ENCODE data around the gene PROCA1.

The PROCA1 gene

GRCh38 chr17:28702026-28702751, 9.5 kb downstream of the PROCA1 start:
- H3K9me2 ChIP-seq (replicated peaks; ENCODE audit: insufficient read depth, low read length): no peaks in the 10 kb centered on the region
- H3K4me2 ChIP-seq (ENCODE audit: low read depth, low read length, poor library complexity, severe bottlenecking): no peak overlapping the region
- no peak overlapping the region for H3K4me3 ChIP-seq (ENCODE audit: insufficient read depth, low read length, poor library complexity, severe bottlenecking)
- H3K9me3 ChIP-seq (ENCODE audit: insufficient read depth, low read length): no peaks in the 10 kb centered on the region
- H3K36me3 ChIP-seq (ENCODE audit: low read length): no peaks in the 10 kb centered on the region; the same call in 1 of the 2 replicates
- H3K9ac ChIP-seq (ENCODE audit: low read length): no peak overlapping the region
- H3K27ac ChIP-seq (ENCODE audit: low read depth, low read length): no peak overlapping the region
- H3K27me3 ChIP-seq (ENCODE audit: low read length): no peaks in the 10 kb centered on the region
- H2AFZ ChIP-seq (ENCODE audit: low read depth, low read length, severe bottlenecking): no peak overlapping the region
- no peaks in the 10 kb centered on the region for H3F3A ChIP-seq (ENCODE audit: insufficient read depth)
- TF ChIP-seq CTCF (IDR thresholded peaks at IDR 0.05; ENCODE audit: insufficient read depth, low read length, poor library complexity, severe bottlenecking): no peak
- no peak for TF ChIP-seq EZH2phosphoT487 (conservative IDR thresholded peaks at IDR 0.05; ENCODE audit: low read length)
- no peaks in the 10 kb centered on the region for H3K79me2 ChIP-seq (ENCODE audit: insufficient read depth, low read length)
- H4K20me1 ChIP-seq (ENCODE audit: low read depth, low read length): no peaks in the 10 kb centered on the region

GRCh38 chr17:28700830-28701492, 10.7 kb downstream of the PROCA1 start:
- H3K4me2 ChIP-seq (ENCODE audit: low read depth, low read length, poor library complexity, severe bottlenecking): no peak overlapping the region
- H4K20me1 ChIP-seq (ENCODE audit: low read depth, low read length): no peaks in the 10 kb centered on the region
- no peaks in the 10 kb centered on the region for H3F3A ChIP-seq (ENCODE audit: insufficient read depth)
- no peak overlapping the region for H2AFZ ChIP-seq (ENCODE audit: low read depth, low read length, severe bottlenecking)
- no peak overlapping the region for H3K9ac ChIP-seq (ENCODE audit: low read length)
- no peaks in the 10 kb centered on the region for H3K9me2 ChIP-seq (replicated peaks; ENCODE audit: insufficient read depth, low read length)
- no peaks in the 10 kb centered on the region for H3K9me3 ChIP-seq (ENCODE audit: insufficient read depth, low read length)
- no peaks in the 10 kb centered on the region for H3K27me3 ChIP-seq (ENCODE audit: low read length)
- H3K4me3 ChIP-seq (ENCODE audit: insufficient read depth, low read length, poor library complexity, severe bottlenecking): no peak overlapping the region
- TF ChIP-seq CTCF (IDR thresholded peaks at IDR 0.05; ENCODE audit: insufficient read depth, low read length, poor library complexity, severe bottlenecking) (no peak), EZH2phosphoT487 (conservative IDR thresholded peaks at IDR 0.05; ENCODE audit: low read length) (no peak)
- H3K27ac ChIP-seq (ENCODE audit: low read depth, low read length): no peak overlapping the region
- H3K79me2 ChIP-seq (ENCODE audit: insufficient read depth, low read length): no peaks in the 10 kb centered on the region
- H3K36me3 ChIP-seq (ENCODE audit: low read length): peaks cover 3% of the 10 kb centered on the region; the same call in 1 of the 2 replicates

GRCh38 chr17:28700278-28700677, 11.4 kb downstream of the PROCA1 start:
- Histone ChIP-seq H3F3A (ENCODE audit: insufficient read depth) (no peaks in the 10 kb centered on the region), H3K36me3 (ENCODE audit: low read length) (peaks cover 3% of the 10 kb centered on the region; the same call in 1 of the 2 replicates), H3K9ac (ENCODE audit: low read length) (no peak overlapping the region), H3K9me3 (ENCODE audit: insufficient read depth, low read length) (no peaks in the 10 kb centered on the region), H3K4me3 (ENCODE audit: insufficient read depth, low read length, poor library complexity, severe bottlenecking) (no peak overlapping the region), H3K27ac (ENCODE audit: low read depth, low read length) (no peak overlapping the region), H4K20me1 (ENCODE audit: low read depth, low read length) (no peaks in the 10 kb centered on the region), H3K27me3 (ENCODE audit: low read length) (no peaks in the 10 kb centered on the region), H2AFZ (ENCODE audit: low read depth, low read length, severe bottlenecking) (no peak overlapping the region), H3K4me2 (ENCODE audit: low read depth, low read length, poor library complexity, severe bottlenecking) (no peak overlapping the region), H3K79me2 (ENCODE audit: insufficient read depth, low read length) (no peaks in the 10 kb centered on the region), H3K9me2 (replicated peaks; ENCODE audit: insufficient read depth, low read length) (no peaks in the 10 kb centered on the region)
- TF ChIP-seq EZH2phosphoT487 (conservative IDR thresholded peaks at IDR 0.05; ENCODE audit: low read length): no peak
- TF ChIP-seq CTCF (IDR thresholded peaks at IDR 0.05; ENCODE audit: insufficient read depth, low read length, poor library complexity, severe bottlenecking): no peak

Data from SU-DHL-6 (cell line).